Suppressor macrophage treated with lipopolysaccharide for 1 hour (primary cell): ENCODE data around the gene ANXA8.
"Not testable (repeated sequence)": the region's sequence is repeated elsewhere in the genome, so short reads cannot be mapped to it uniquely, and the experiment has no call there.

Source experiments
- DNase-seq, 3 donors: peaks; one replicate each; pipeline ENCODE4 v3.0.0-alpha.2; 2020 to 2022

The ANXA8 gene

GRCh38 chr10:47462577-47463358 is 21.1 kb downstream of the ANXA8 start:
- not testable (repeated sequence) for DNase-seq

GRCh38 chr10:47461261-47461687 is 22.6 kb downstream of the ANXA8 start:
- peak; percentile 64 to 77 (median 68) for DNase-seq

- no peak for DNase-seq
These were observed 25.3 kb downstream of the ANXA8 start for GRCh38 chr10:47458466-47459154.

- DNase-seq, result no peak
These were observed 26.1 kb downstream of the ANXA8 start for GRCh38 chr10:47457826-47458225.

GRCh38 chr10:47457528-47457820 is 26.4 kb downstream of the ANXA8 start:
- no peak for DNase-seq

- DNase-seq, result no peak
These were observed 27.0 kb downstream of the ANXA8 start for GRCh38 chr10:47456794-47457527.

- DNase-seq, result peak in 1 of 3 donors; percentile 10
These were observed 27.7 kb downstream of the ANXA8 start for GRCh38 chr10:47456079-47456785.

GRCh38 chr10:47455350-47456078 is 28.4 kb downstream of the ANXA8 start:
- peak in 1 of 3 donors; percentile 12 for DNase-seq

- no peak for DNase-seq
These were observed 29.2 kb downstream of the ANXA8 start for GRCh38 chr10:47454780-47455058.

- peak in 1 of 3 donors; percentile 14 for DNase-seq
These were observed 29.7 kb downstream of the ANXA8 start for GRCh38 chr10:47454008-47454779.

GRCh38 chr10:47453141-47454007 is 30.5 kb downstream of the ANXA8 start:
- peak in 1 of 3 donors; percentile 14 for DNase-seq

GRCh38 chr10:47452495-47453140 is 31.3 kb downstream of the ANXA8 start:
- peak in 1 of 3 donors; percentile 12 for DNase-seq

- no peak for DNase-seq
These were observed 31.9 kb downstream of the ANXA8 start for GRCh38 chr10:47451998-47452494.

GRCh38 chr10:47451273-47451997 is 32.5 kb downstream of the ANXA8 start:
- DNase-seq, result peak in 1 of 3 donors; percentile 5

- peak in 1 of 3 donors; percentile 9 for DNase-seq
These were observed 33.5 kb downstream of the ANXA8 start for GRCh38 chr10:47450442-47450841.

- DNase-seq, result no peak
These were observed 33.9 kb downstream of the ANXA8 start for GRCh38 chr10:47449979-47450378.

- DNase-seq, result peak; percentile 7 to 20 (median 17)
These were observed 34.6 kb downstream of the ANXA8 start for GRCh38 chr10:47449102-47449978.

GRCh38 chr10:47447705-47448104 is 36.2 kb downstream of the ANXA8 start:
- no peak for DNase-seq
